ENCODE data around the gene DNAJC28. TPM values are rescaled to one million over a fixed set of nuclear protein-coding genes. Genes with fewer than 3 reads are reported as not detected.

The DNAJC28 gene
- total and polyA plus RNA-seq, 9 of the 15 experiments (the other 6 are each of a cell fraction or from before 2014, with no cell fraction given), result 0.68 to 2.5 (median 1.1) TPM

- TF ChIP-seq NR3C1 (CRISPR knock-in tag; IDR thresholded peaks at IDR 0.05) (no peak), ZNF197 (CRISPR knock-in tag; IDR thresholded peaks at IDR 0.05; ENCODE audit: low read depth) (no peak), SETDB1 (IDR thresholded peaks at IDR 0.05; ENCODE audit: low read length) (no peak)
Observed at GRCh38 chr21:33495743-33496142, 4.2 kb upstream of the DNAJC28 start (continued).

- H3K9me1 ChIP-seq (ENCODE audit: control insufficient read depth, insufficient read depth, low read length), result no peaks in the 10 kb centered on the region
- H3K36me3 ChIP-seq (ENCODE audit: control insufficient read depth, insufficient read depth, low read length), result no peaks in the 10 kb centered on the region
- H3K79me2 ChIP-seq (ENCODE audit: control insufficient read depth, insufficient read depth, low read length), result no peaks in the 10 kb centered on the region
- FAIRE-seq (no peak), DNase-seq (ENCODE audit: extremely low read depth in 1 of 4, low spot score in 3 of 4) (no peak), ATAC-seq (no peak)
- ChIA-PET POLR2A (interaction anchor here (1.2 kb wide), 1 partner anchor 17 kb away, joined by 3 read pairs; no protein-coding TSS in a partner anchor), CTCF (ENCODE audit: low intra/inter-chr PET ratio) (no interaction called here)
- intact Hi-C loops (cut with micrococcal nuclease) (no loop called here), in situ Hi-C loops (cut with MboI) (no loop called here)
- H3K9me3 ChIP-seq (replicated peaks; ENCODE audit: control insufficient read depth, insufficient read depth, low read depth, low read length), result no peaks in the 10 kb centered on the region
- no peak overlapping the region for H3K27ac ChIP-seq (ENCODE audit: extremely low read depth, low read depth, low read length)
- H4K20me1 ChIP-seq (replicated peaks; ENCODE audit: control insufficient read depth, insufficient read depth, low read length), result no peaks in the 10 kb centered on the region
- WGBS (ENCODE audit: insufficient coverage, low coverage, missing lambda C conversion rate), result 58% methylated on average over 3 of the region's 3 CpGs
- BruUV-seq (replicated peaks), result no TSS peak
- H3K4me1 ChIP-seq (replicated peaks in 1 of 2; ENCODE audit: control insufficient read depth in 2 of 2, insufficient read depth in 2 of 2, low read length in 2 of 2), result peaks cover 0 to 10% of the 10 kb centered on the region in 2 experiments; a peak in 3 of 5 replicates
- no peak overlapping the region for H3K9ac ChIP-seq (ENCODE audit: insufficient read depth in 1 of 2, low read depth in 2 of 2, low read length in 2 of 2)
- H3K4me2 ChIP-seq (ENCODE audit: insufficient read depth, low read length), result no peak overlapping the region
- H3K4me3 ChIP-seq, result no peak overlapping the region
- no peaks in the 10 kb centered on the region for H3K27me3 ChIP-seq (ENCODE audit: control insufficient read depth in 2 of 2, insufficient read depth in 2 of 2, low read length in 2 of 2)
- H2AFZ ChIP-seq (ENCODE audit: low read depth, low read length), result no peak overlapping the region
- TF ChIP-seq HBP1 (CRISPR knock-in tag; IDR thresholded peaks at IDR 0.05) (no peak), ZNF354B (CRISPR knock-in tag; IDR thresholded peaks at IDR 0.05) (no peak), TEAD2 (tag; IDR thresholded peaks at IDR 0.05) (no peak), ZNF253 (CRISPR knock-in tag; conservative IDR thresholded peaks at IDR 0.05) (no peak), HNRNPLL (IDR thresholded peaks at IDR 0.05; ENCODE audit: low read depth, low read length, poor library complexity, severe bottlenecking) (no peak), CGGBP1 (CRISPR knock-in tag; IDR thresholded peaks at IDR 0.05) (no peak), CTCF (IDR thresholded peaks at IDR 0.05 in 2 of 3, conservative IDR thresholded peaks at IDR 0.05 in 1 of 3; ENCODE audit: insufficient read depth in 2 of 3, low read depth in 1 of 3, low read length in 3 of 3) (no peak), MLLT1 (IDR thresholded peaks at IDR 0.05) (no peak), GTF2B (IDR thresholded peaks at IDR 0.05; ENCODE audit: extremely low read depth, insufficient read length) (no peak), GABPB2 (CRISPR knock-in tag; conservative IDR thresholded peaks at IDR 0.05) (no peak), MYC (IDR thresholded peaks at IDR 0.05; ENCODE audit: low read depth, low read length) (no peak), MYC (CRISPR knock-in tag; IDR thresholded peaks at IDR 0.05; ENCODE audit: borderline replicate concordance, low read depth) (no peak), KLF16 (IDR thresholded peaks at IDR 0.05) (no peak), NCOA2 (IDR thresholded peaks at IDR 0.05; ENCODE audit: partially characterized antibody in 2 of 2) (no peak)
Observed at GRCh38 chr21:33493756-33494155, 2.2 kb upstream of the DNAJC28 start.

All from K562 (cell line).